Pancreas (tissue), 10 donors: ENCODE data around the gene INPP5K. TPM values are rescaled to one million over a fixed set of nuclear protein-coding genes. Genes with fewer than 3 reads are reported as not detected.

Source experiments
- ATAC-seq, 4 donors: fragments of 200-7000 bp; cut with Tn5 transposase; one replicate each; pipeline versions ENCODE4 v1.8.0 to v1.9.1; 2020; ENCODE audit warnings: mild to moderate bottlenecking in 4 of 4, moderate library complexity in 4 of 4
- DNase-seq, 6 donors: peaks; one replicate each; pipeline ENCODE4 v3.0.0-alpha.2; 2020
- FAIRE-seq: peaks from 2 replicates; lab custom pipeline; 2012; peaks lifted over from hg19 to GRCh38; lab: Jason Lieb, UNC
- H3K27ac ChIP-seq, 4 donors: fragments of 200-600 bp; sonication (generic); 1 replicate in 3 of 4; 2 replicates in 1 of 4; pipeline versions ENCODE4 v1.5.0 to v1.8.0; 2020
- H3K27me3 ChIP-seq, 4 donors: fragments of 200-600 bp; one replicate each; pipeline ENCODE4 v1.8.0; 2021
- H3K36me3 ChIP-seq, 3 donors: fragments of 200-600 bp; sonication (generic) in 1 of 3; one replicate each; pipeline versions ENCODE4 v1.5.0 to v1.8.0; 2020 to 2021
- H3K4me1 ChIP-seq, 3 donors: fragments of 200-600 bp; one replicate each; pipeline ENCODE4 v1.8.0; 2021
- H3K4me3 ChIP-seq, 4 donors: fragments of 200-600 bp; sonication (generic) in 2 of 4; one replicate each; pipeline versions ENCODE4 v1.5.0 to v1.8.0; 2020 to 2021
- H3K9me3 ChIP-seq, 4 donors: fragments of 200-600 bp; one replicate each; pipeline ENCODE4 v1.8.0; 2021
- WGBS, 2 donors: extraction: QIAGEN DNeasy Blood & Tissue Kit; methylation state at CpG; one replicate each; pipeline ENCODE4 v1.1.7; 2013; 5-methylcytosine and 5-hydroxymethylcytosine counted together
- intact Hi-C, 3 donors: fragments of 100-400 bp; cut with DNase I; formaldehyde crosslinking; loops; one replicate each; pipeline versions ENCODE4 v1.11.1 to v1.14.2; 2022
- polyA plus RNA-seq, 2 donors: library from polyadenylated mRNA; stranded (reverse); fragments of 200-250 nt; gene quantifications; one replicate each; pipeline ENCODE4 v1.2.3, GENCODE V29; 2013
- total RNA-seq, 6 donors: library from RNA; stranded (reverse); fragmentation: NEBNext Ultra II Directional in 4 of 6; extraction: Animal tissue kit (Norgen Biotek cat#: 25700) in 4 of 6; gene quantifications; one replicate each; pipeline versions ENCODE4 v1.2.1 to v1.2.4, GENCODE V29; 2021 to 2023
- TF ChIP-seq, protein P1 (sequence below), 4 donors: fragments of 200-600 bp; sonication (generic) in 3 of 4; IDR thresholded peaks; one replicate each; pipeline versions ENCODE4 v1.5.0 to v1.8.0; 2021; ENCODE audit warnings: antibody characterized with exemption in 4 of 4
- donor health status: healthy with polysubstance abuse.
- donor health status: DM: no; HTN: no; CAD: no; lungs with moderate emphysema.
- donor health status: DM: no; HTN: no; CAD: no.
- donor health status: control.
- donor health status: control.
- donor health status: Bipolar disorder and iron deficiency.
- donor health status: DM: yes; HTN: yes; CAD: no.
- donor health status: DM: no; HTN: no; CAD: no.
- donor health status: DM: no; HTN: no; CAD: no.
- donor health status: DM: yes; HTN: yes; CAD: no.

The INPP5K gene
- total and polyA plus RNA-seq, 8 donors = 13.2 to 24.4 (median 17.8) TPM

DNA sequence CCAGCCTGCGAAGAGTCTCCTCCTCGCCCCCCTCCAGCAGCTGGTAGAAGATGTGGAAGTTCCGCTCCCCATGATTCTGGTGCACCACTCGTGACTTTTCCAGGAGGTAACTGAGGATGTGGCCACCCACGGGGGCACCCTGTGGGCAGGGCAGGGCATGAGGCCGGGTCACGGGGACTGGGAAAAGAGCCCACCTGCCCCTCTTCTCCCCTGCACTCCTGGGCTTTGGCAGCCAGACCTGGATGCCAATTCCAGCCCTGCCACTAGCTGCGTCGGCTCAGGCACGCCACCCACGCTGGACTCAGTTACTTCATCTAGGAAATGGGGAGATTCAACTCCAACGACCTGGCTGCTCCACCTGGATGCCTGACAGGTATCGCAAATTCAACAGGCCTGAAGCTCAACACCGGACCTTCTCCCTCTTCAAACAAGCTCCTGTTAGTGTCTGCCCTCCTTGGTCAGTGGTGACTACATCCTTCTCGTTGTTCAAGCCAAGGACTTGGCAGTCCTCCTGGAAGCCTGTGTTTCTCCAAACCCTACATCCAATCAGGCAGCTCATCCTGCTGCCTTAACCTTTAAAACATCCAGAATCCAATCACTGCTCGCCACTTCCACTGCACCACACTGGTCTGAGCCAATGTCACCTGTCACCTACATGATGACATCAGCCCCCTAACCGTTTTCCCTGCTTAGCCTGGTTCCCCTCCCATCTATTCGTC, 35.5 kb downstream of the INPP5K start:
- intact Hi-C loops = no loop called here
- no peaks in the 10 kb centered on the region for H3K9me3 ChIP-seq
- ATAC-seq = no peak
- no peaks in the 10 kb centered on the region for H3K27me3 ChIP-seq
- peaks cover 0 to 64% (median 16%) of the 10 kb centered on the region in 3 donors for H3K36me3 ChIP-seq
- 87 to 89% methylated on average over 18 of the region's 18 CpGs for whole genome bisulfite sequencing, 2 donors
- no peak overlapping the region for H3K4me3 ChIP-seq
- H3K27ac ChIP-seq = no peak overlapping the region
- peaks cover 3 to 4% (median 3%) of the 10 kb centered on the region in 3 donors for H3K4me1 ChIP-seq
- no peak for DNase-seq
- no peak for FAIRE-seq
- TF ChIP-seq, protein P1, sequence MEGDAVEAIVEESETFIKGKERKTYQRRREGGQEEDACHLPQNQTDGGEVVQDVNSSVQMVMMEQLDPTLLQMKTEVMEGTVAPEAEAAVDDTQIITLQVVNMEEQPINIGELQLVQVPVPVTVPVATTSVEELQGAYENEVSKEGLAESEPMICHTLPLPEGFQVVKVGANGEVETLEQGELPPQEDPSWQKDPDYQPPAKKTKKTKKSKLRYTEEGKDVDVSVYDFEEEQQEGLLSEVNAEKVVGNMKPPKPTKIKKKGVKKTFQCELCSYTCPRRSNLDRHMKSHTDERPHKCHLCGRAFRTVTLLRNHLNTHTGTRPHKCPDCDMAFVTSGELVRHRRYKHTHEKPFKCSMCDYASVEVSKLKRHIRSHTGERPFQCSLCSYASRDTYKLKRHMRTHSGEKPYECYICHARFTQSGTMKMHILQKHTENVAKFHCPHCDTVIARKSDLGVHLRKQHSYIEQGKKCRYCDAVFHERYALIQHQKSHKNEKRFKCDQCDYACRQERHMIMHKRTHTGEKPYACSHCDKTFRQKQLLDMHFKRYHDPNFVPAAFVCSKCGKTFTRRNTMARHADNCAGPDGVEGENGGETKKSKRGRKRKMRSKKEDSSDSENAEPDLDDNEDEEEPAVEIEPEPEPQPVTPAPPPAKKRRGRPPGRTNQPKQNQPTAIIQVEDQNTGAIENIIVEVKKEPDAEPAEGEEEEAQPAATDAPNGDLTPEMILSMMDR (IDR thresholded peaks at IDR 0.05) = no peak

DNA sequence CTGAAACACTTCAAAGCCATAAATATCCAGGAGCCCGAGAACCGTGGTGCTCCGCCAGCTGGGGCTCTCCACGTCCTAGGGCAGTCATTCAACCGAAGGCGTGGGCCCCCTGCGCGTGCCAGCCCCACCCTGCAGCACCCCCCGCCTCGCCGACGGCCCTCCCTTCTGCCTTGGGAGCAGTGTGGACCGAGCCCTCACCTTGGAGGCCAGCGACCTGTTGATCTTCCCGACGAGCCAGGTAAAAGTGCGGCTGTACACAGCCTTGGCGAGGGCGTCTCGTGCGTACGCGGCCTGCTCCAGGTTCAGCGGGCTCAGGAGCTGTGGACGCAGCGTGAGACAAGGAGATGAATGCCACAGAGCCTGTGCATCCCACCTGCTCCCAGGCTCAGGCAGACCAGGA, 38.0 kb downstream of the INPP5K start:
- no peak overlapping the region for H3K4me3 ChIP-seq
- no peak overlapping the region for H3K27ac ChIP-seq
- peaks cover 0 to 3% (median 0%) of the 10 kb centered on the region in 3 donors for H3K4me1 ChIP-seq
- intact Hi-C loops = no loop called here
- H3K27me3 ChIP-seq = no peaks in the 10 kb centered on the region
- peaks cover 0 to 75% (median 16%) of the 10 kb centered on the region in 3 donors for H3K36me3 ChIP-seq
- ATAC-seq = no peak
- TF ChIP-seq, protein P1 (IDR thresholded peaks at IDR 0.05) = no peak
- no peak for FAIRE-seq
- DNase-seq = no peak
- H3K9me3 ChIP-seq = no peaks in the 10 kb centered on the region
- 90% methylated on average over 26 of the region's 26 CpGs for WGBS, 2 donors

DNA sequence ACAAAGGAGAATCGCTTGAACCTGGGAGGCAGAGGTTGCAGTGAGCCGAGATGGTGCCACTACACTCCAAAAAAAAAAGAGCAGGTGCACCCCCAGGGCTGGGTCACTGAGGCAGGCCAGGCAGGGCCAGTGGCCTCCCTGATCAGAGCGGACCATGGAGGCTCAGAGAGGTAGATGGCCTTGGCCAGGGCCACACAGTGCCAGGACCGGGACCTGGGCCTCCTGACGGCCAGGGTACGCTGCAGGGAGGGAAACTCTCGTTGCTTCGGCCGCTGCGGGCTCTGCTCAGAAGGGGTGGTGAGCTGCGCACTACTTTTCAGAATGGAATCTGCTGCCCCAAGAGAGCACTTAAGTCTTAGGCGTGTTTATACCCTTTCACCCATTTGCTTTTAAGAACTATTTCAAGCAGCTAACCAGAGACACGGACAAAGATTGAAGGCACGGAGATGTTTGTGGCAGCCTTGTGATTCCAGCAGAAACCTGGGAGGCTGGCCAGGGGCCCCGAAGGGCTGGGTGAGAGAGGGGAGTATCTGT, 41.0 kb downstream of the INPP5K start:
- intact Hi-C loops = no loop called here

DNA sequence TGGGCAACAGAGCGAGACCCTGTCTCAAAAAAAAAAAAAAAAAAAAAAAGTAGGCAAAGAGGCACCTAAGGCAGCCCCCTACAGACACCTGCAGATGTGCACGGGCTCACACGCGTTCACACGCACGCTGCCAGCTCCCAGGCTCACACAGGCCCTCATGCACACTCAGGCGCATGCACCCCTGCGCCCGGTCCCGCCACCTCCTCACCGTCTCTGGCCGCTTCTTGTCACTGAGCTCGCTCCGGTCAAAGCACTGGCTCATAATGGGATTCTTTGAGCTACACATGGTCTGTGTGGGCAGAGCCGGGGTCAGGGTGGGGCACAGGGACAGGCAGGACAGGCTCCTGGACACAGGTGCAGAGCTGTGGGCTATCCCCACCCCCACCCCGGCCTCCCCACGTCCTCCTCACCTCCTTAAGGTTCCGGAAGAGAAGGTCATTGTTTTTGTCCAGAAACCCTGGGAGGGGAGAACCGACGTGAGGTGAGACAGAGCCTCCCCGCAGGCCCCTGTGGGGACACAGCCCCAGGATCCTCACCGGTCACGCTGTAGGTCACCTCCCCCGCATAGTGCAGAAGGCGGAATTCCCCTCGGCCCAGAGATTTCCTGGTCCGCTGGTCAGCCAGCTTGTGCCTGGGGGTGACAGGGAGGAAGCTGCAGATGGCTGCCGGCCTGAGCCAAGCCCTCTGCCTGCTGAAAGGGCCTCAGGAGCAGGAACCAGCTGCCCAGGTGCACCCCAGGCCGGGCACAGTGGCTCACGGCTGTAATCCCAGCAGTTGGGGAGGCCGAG, 41.8 kb downstream of the INPP5K start:
- peak in 2 of 4 donors; percentile 11 to 63 for ATAC-seq
- WGBS, 2 donors = 87% methylated on average over 30 to 31 of the region's 31 CpGs
- peaks cover 0 to 73% (median 11%) of the 10 kb centered on the region in 3 donors for H3K36me3 ChIP-seq

More for the DNA sequence above, 41.0 kb downstream of the INPP5K start:
- FAIRE-seq (no peak), ATAC-seq (peak in 1 of 4 donors; percentile 3), DNase-seq (no peak)
- H3K27ac ChIP-seq = no peak overlapping the region
- H3K27me3 ChIP-seq = no peaks in the 10 kb centered on the region
- peaks cover 0 to 73% (median 12%) of the 10 kb centered on the region in 3 donors for H3K36me3 ChIP-seq
- no peak overlapping the region for H3K4me3 ChIP-seq
- WGBS, 2 donors = 91 to 93% methylated on average over 15 of the region's 15 CpGs
- no peaks in the 10 kb centered on the region for H3K4me1 ChIP-seq
- TF ChIP-seq, protein P1 (IDR thresholded peaks at IDR 0.05) = no peak
- no peaks in the 10 kb centered on the region for H3K9me3 ChIP-seq

More for the DNA sequence above, 41.8 kb downstream of the INPP5K start:
- H3K9me3 ChIP-seq = no peaks in the 10 kb centered on the region
- FAIRE-seq (no peak), DNase-seq (no peak)
- no peaks in the 10 kb centered on the region for H3K4me1 ChIP-seq
- H3K4me3 ChIP-seq = no peak overlapping the region
- no peaks in the 10 kb centered on the region for H3K27me3 ChIP-seq
- TF ChIP-seq, protein P1 (IDR thresholded peaks at IDR 0.05) = no peak
- no peak overlapping the region for H3K27ac ChIP-seq
- intact Hi-C loops = no loop called here
